GM21381 (cell line): ENCODE measurements around the gene SLC16A6.
"Not testable (repeated sequence)": the region's sequence is repeated elsewhere in the genome, so short reads cannot be mapped to it uniquely, and the experiment has no call there.

Experiments
- ATAC-seq: cut with Tn5 transposase; IDR thresholded peaks from one replicate; pipeline ENCODE4 v1.9.1; 2021; ENCODE audit warnings: mild to moderate bottlenecking, moderate library complexity; ENCODE audit not compliant: unreplicated experiment

SLC16A6 gene

DNA sequence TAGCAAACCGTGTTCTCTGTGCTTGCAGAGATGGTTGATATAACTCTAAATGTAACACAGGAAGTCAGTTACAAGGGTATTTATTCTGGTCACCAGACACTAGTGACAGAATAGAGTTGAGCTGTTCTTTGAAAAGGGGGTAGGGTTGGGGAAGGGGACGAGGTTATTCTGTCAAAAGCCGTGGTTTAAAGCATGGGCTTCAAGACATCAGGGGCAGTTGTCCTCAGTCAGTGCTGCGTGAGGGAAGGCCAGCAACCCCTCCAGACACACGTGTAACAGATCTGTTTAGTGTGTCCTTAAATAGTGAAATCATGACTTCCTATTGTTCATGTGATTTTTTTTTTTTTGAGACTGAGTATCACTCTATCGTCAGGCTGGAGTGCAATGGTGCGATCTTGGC lies 37.5 kb downstream of the SLC16A6 start:
- not testable (repeated sequence) for ATAC-seq

DNA sequence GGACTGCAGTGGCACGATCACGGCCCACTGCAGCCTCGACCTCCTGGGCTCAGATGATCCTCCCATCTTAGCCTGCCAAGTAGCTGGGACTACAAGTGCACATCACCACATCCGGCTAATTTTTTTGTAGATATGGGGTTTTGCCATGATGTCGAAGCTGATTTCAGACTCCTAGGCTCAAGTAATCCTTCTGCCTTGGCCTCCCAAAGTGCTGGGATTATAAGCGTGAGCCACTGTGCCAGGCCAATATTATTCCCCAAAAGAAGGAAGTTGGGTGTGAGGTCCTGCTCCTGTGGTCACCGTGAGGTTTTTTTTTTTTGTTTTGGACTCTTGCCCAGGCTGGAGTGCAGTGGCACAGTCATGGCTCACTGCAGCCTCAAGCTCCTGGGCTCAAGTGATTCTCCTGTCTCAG lies 41.6 kb downstream of the SLC16A6 start:
- ATAC-seq, result no peak

DNA sequence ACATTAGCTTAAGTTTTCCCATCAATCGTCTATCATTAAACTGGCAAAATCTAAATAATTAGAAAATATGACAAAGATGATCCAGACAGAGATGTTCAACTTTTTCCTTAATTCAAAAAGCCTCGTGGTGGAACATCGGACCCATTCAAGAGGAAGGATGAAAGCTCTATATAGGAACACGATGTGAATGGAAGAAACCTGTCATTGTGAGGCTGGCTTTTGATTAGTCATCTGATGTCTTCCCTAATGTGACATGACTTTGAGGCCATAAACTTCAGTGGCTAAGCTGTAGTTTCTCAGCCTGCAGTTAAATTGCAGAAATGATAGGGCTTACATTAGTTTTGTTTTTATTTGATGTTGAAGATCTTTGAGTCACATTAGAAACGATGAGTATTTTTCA lies 42.0 kb downstream of the SLC16A6 start:
- no peak for ATAC-seq

DNA sequence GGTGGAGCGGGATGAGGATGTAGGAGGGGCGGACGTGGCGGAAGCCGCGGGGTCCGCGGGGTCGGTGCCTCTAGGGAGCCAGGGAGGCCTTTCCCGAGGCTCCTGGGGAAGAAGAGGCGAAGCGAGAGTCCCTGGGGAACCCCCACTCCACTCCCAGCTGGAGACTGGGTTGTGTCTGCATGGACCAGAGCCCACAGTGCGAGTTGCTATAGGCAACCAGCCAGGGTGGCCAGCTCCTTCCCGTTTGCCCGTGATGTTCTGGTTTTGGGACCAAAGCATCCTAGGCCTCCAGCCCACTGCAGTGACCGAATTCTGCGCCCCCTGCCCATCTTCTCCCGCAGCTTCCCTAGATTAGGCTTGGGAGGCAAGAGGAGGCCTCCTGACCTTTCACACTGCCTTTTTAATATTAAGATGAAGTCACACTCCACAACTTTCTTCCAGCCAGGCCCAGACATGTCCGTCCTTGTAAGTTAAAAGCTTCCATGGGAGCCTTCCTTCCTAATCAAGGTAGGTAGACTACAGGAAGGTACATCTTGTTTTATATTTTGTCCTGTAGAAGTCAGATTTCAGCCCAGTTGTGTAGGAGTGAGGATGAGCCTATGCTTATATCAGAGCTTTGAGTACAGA lies 42.6 kb downstream of the SLC16A6 start:
- ATAC-seq, result peak; percentile 25

DNA sequence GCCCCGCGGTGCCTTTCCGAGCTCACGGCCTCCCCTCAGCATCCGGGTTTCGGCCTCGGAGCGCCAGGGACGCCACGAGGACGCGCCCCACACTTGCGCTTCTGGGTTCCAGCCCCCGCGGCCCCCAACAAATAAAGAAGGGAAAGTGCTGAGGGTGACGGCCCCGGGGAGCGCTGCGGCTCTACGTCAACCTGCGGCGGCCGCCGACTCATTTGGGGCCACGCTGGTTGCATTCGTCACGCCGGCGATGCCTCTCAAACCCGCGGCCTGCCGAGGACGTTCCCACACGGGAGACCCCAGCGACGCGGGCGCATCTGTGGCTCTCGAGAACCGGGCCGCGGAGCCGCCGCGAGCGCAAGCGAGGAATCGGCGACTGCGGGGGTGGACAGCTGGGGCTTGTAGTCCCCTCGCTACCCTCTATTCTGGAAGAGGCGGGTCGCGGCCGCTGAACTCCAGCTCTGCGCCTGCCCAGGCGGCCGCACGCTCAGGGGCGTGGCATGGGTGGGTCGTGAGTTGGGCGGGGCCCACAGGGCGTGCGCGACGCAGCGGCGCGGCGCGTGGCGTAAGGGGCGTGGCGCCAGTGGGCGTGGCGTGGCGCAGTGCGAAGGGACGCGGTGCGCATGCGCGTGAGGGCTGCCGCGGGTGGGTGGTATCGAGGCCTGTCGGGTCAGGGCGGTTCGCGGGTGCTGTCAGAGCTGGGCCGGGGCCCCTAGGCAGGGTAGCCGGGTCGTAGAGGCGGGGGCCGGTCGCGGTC lies 43.3 kb downstream of the SLC16A6 start, which contains the start of gene AMZ2:
Gene AMZ2, plus strand, starts transcription at position 599 of the 754 bp plus-strand sequence. CDS start 2,145 bp downstream, outside the sequence.
- ATAC-seq, result peak; percentile 88

DNA sequence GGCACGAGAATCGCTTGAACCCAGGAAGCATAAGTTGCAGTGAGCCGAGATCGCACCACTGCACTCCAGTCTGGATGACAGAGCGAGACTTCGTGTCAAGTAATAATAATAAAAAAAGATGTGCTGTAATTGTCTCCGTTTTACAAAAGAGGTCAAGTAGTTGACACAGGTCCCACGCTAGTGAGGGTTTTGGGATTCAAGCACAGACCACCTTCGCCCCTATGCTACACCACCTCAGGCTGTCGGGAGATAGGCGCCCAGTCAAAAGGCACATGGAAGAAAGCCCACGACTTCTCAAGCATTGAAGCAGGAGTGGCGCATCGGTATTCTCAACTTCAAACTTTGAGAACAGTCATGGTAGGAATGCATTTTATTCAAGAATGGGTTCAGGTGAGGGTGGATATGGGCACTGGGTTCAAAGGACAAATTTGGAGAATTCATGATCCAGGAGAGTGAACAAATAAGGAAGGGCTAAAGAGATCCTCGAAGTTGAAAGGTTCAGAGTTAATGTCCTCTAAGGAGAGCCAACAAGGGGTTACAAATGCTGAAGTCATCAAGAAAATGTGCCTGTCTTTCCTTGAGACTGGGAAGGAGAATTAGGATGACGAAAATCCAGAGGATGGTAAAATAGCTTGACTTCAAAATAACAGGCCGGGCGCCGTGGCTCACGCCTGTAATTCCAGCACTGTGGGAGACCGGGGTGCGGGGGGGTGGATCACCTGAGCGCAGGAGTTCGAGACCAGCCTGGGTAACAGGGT lies 44.5 kb downstream of the SLC16A6 start:
- ATAC-seq, result no peak

DNA sequence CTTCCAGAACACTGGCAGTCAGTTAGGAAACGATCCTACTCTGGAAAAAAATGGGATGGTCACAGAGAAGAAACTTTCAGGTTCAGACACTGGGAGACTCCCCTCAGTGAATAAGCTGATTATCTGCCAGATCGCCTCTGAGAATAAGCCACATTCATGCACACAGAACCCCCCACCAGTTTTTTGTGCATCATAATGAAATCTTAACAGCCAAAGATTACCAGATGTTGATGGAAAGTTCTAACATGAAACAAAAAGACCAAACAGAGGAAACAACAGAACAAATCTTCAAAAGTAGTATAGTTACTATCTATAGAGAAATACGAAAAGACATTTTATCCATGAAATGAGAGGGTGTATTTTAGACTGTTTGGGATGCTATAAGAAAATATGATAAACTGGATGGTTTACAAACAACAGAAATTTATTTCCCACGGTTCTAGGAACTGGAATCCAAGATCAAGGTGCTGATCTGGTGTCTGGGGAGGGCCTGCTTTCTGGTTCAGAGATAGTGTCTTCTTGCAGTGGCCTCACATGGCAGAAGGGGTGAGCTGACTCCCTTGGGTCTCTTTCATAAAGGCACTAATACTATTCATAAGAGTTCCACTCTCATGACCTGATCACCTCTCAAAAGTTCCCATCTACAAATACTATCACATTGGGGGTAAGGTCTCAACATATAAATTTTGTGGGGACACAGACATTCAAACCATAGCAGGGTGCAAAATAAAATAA lies 51.1 kb downstream of the SLC16A6 start:
- no peak for ATAC-seq

DNA sequence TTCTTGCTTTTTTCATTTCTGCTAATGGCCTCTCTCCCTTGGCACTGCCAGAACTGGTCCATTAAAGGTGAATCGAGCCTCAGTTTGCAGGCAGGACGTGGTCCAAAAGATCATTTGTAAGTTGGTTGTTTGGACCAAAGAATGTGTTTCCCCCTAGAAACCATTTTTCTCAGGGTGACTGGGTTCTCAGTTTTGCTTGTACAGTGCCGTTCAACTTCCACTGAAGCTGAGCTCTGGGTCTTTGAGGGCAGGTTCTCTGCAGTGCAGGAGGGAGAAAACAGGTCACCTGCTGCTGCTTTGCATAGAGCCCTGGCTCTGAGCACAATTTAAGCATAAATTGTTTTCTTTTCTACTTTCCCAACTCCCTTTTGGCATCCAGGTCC lies 52.1 kb downstream of the SLC16A6 start:
- ATAC-seq, result no peak

DNA sequence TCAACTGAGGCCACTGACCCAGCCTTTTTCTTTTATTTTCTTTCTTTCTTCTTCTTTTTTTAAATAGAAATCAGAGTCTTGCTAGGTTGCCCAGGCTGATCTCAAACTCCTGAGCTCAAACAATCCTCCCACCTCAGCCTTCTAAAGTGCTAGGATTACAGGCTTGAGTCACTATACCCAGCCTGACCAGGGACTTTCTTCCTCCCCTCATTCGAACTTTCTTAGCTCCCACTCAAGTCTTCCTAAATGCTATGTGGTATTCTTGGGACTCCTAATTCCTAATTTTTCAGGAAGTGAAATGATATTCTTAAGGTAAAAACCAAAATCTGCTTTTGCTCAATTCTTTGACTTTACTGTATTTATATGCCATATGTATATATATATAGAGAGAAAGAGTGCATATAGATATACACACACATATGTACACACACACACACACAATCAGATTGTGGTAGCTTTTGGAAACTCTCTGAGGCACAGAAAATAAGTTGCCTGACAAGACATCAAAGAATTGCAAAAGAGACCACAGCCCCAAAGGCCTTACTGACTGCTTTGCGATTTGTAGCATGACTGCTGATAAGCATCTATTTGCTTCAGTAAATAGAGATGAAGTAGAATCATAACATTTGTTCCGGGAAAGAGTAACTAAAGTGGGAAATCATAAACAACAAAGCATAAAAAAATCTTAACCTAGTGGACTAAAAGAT lies 52.6 kb downstream of the SLC16A6 start:
- ATAC-seq, result no peak

DNA sequence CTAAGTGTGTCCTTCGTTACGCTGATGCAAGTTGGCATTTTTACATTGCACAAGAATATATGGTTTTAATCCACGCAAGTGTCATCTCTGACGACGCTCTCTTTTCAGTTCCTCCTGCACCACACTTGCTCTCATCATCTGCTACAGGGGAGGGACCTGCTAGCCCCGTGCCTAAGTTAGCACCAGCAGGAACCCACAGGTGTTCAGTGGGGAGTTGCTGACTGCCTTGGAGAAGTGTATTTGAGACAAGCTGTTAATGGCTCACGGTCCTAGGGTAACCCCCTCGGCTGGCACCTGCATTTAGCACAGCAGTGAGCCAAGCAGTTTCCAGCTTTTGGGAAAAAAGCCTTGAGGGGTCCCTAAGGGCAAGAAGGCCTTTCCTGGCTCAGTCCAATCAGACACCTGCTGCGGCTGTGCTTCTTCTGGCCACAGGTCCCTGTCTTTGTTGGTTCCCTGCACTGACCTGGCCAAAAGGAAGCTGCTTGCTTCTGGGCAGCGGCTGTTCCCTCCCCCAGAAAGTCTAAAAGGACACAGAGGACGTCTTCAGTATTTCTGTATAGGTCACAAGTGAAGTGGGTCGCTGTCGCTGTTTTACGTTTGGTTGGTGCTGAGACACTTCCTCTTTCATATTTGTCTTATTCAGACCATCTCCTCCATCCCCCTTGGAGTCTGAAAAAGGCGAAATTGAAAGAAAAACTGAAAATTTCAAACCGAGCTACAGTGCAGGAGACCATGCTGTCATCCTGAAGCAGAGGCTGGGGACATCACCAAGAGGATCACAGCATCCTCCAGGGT lies 53.4 kb downstream of the SLC16A6 start:
- peak; percentile 63 for ATAC-seq

DNA sequence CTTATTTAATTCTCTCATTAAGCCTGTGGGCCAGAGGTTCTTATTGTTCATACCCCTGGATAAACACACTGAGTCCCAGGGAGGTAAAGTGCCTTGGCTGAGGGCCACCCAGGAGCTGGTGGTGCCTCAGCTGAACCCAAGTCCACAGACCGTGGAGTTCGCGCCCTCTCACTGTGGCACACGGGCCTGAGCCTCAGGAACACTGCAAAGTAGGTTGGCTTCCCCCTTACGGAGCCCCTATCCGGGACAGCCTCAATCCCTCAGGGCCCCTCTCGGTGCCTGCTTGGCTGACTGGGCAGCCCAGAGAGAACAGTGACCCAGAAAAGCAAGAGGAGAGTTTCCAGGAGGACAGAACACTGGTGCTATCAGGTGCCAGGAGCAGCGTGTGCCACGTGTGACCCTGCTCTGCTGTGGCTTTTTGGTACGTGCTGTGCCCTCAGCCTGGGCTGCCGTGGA lies 55.6 kb downstream of the SLC16A6 start:
- not testable (repeated sequence) for ATAC-seq

DNA sequence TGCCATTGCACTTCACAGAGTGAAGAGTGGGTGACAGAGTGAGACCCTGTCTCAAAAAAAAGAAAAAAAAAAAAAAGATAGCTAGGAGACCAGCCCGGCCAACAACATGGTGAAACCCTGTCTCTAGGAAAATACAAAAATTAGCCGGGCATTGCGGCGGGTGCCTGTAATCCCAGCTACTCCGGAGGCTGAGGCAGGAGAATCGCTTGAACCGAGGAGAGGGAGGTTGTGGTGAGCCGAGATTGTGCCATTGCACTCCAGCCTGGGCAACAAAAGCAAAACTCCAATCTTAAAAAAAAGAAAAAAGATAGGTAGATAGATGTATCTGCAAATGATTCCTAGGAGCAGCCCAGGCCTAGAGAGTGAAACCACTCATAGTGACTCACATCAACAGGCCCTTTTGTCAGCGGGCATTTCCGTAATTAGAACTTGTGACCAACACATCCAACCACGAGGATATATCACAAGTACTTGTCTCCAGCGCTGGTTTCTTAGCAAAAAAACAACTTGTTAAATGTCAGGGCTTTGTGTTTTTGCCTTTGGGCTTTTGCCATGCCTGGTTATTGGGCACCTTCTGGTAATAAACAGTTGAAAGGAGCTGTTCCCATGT lies 56.1 kb downstream of the SLC16A6 start:
- ATAC-seq, result peak; percentile 37

DNA sequence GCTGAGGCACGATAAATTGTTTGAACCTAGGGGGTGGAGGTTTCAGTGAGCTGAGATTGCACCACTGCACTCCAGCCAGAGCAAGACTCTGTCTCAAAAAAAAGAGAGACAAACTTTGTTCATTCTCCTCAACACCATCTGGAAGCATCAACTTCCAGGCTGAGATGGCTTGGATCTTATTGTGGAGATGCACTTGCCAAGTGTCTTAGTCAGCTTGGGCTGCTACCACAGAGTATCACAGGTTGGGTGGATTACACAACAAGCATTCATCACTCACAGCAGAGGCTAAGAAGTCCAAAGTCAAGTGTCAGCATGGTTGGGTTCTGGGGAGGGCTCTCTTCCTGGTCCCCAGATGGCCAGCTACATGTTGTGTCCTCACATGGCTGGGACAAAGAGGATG lies 58.2 kb downstream of the SLC16A6 start:
- not testable (repeated sequence) for ATAC-seq

DNA sequence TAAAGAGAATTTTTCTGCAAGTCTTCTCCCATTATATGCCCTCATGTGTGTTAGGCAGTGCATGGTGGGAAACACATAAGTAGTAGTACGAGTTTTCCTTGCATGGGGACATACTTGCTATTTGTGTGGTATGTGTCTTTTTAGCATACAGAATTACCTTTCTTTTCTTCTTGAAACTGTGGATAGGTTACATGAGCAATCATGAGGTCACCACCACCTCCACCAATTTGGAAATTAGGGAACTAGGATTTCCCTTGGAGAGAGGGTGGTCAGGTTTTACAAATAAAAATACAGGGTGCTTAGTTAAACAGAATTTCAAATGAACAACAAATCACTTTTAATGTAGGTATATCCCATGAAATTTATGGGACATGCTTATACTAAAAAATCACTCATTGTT lies 59.4 kb downstream of the SLC16A6 start:
- ATAC-seq, result no peak

DNA sequence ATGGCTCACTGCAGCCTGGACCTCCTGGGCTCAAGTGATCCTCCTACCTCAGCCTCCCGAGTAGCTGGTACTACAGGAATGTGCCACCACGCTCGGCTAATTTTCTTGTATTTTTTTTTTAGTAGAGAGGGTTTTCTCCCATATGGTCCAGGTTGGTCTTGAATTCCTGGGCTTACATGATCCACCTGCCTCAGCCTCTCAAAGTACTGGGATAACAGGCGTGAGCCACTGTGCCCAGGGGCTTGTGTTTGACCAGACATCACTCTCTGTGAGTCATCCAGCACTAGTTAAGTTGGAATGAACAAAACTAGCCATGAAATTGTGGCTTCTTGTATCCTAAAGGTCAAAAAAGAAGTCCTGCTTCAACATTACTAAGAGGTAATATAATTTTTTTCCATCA lies 59.8 kb downstream of the SLC16A6 start:
- ATAC-seq, result not testable (repeated sequence)

DNA sequence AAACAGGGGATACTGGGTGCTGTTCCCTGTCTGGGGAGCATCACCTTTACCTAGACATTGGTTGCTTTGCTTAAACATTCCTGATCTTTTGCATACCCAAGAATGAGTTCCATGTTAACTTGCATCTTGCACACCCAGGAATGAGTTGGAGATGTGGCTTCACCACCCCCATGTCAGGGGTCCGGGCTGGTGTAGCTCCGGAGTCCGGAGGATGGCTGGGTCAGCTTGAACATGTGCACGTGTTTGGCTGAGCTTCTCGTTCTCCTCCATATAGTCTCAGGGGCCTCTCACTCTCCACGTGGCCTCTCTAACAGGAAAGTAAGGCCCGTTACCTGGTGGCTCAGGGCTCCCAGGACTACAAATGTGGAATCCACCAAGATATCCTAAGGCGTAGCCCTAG lies 61.3 kb downstream of the SLC16A6 start:
- ATAC-seq, result no peak

DNA sequence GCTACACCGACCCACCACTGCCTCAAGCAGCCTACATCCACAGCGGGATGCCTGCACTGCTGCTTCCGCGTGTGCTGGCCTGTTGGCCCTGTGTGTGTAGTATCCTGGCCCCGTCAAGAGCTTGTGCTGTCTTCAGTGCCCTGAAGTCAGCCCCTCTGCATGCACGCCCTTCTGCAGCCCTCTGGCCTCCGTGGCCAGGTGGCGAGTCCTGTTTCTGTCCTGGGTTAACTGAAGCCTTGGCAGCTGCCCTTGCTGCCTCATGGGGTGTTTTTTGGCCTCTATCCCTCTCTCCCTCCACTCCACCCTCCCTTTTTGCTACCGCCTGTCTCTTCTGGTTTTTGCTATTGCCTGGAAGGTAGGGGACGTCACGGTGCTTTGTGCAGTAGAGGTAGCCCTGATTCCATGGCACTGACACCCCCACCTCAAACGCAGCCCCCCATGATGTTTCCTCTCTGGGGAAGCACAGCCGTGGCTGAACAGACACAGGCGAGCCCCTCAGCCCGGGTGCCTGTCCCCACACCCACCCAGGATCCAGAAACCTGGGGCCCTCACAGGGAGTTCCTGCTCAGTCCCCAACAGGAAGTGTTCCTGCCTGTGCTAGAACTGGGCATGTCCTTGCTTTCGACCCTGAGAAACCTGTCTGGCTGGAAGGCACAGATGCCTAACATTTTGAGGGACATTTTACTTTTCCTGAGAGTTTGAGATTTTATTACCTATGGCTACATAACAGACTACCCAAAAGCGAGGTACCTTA lies 61.9 kb downstream of the SLC16A6 start:
- no peak for ATAC-seq

DNA sequence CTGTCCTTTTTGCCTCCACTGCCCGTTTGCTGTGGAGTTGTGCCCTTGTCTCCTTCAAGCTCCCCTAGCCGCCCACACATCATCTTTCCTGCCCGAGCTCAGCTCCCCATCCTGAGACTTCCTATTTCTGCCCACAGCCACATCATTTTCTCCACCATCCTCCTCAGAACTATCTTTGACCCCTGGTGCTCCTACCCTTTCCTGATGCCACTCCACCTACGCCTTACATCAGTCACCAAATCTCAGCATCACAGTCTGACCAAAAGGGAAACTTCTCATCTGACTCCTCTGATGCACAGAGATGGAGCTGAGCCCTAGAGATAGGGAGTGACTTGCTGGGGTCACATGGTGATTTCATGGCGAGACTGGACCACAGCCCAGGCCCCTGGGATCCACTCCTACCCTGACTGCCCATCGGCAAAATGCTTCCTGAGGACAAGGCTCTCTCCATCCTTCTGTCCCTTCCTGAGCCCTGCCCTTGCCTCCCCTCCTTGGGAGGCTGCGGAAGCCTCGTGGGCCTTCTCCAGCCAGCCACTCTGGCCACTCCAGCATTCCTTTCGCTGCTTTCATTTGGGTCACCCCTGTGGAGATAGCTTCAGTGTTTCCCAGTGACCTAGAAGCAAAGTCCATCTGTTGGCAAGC lies 62.8 kb downstream of the SLC16A6 start:
- not testable (repeated sequence) for ATAC-seq
